Effector CD8-positive, alpha-beta T cell (primary cell): Measurements from ENCODE around the gene PARD3B.

Experiments
- DNase-seq: peaks from one replicate; lab custom pipeline; 2025; lab: John Stamatoyannopoulos, UW
- total RNA-seq, 4 experiments: gene quantifications; one replicate each; lab custom pipeline; 2026; lab: John Stamatoyannopoulos, UW

The PARD3B gene, protein sequence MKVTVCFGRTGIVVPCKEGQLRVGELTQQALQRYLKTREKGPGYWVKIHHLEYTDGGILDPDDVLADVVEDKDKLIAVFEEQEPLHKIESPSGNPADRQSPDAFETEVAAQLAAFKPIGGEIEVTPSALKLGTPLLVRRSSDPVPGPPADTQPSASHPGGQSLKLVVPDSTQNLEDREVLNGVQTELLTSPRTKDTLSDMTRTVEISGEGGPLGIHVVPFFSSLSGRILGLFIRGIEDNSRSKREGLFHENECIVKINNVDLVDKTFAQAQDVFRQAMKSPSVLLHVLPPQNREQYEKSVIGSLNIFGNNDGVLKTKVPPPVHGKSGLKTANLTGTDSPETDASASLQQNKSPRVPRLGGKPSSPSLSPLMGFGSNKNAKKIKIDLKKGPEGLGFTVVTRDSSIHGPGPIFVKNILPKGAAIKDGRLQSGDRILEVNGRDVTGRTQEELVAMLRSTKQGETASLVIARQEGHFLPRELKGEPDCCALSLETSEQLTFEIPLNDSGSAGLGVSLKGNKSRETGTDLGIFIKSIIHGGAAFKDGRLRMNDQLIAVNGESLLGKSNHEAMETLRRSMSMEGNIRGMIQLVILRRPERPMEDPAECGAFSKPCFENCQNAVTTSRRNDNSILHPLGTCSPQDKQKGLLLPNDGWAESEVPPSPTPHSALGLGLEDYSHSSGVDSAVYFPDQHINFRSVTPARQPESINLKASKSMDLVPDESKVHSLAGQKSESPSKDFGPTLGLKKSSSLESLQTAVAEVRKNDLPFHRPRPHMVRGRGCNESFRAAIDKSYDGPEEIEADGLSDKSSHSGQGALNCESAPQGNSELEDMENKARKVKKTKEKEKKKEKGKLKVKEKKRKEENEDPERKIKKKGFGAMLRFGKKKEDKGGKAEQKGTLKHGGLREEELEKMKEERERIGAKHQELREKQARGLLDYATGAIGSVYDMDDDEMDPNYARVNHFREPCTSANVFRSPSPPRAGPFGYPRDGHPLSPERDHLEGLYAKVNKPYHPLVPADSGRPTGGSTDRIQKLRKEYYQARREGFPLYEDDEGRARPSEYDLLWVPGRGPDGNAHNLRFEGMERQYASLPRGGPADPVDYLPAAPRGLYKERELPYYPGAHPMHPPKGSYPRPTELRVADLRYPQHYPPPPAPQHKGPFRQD (N-terminal part only)
- total RNA-seq = 0 to 0.73 (median 0.54) reads per million in 4 experiments

DNA sequence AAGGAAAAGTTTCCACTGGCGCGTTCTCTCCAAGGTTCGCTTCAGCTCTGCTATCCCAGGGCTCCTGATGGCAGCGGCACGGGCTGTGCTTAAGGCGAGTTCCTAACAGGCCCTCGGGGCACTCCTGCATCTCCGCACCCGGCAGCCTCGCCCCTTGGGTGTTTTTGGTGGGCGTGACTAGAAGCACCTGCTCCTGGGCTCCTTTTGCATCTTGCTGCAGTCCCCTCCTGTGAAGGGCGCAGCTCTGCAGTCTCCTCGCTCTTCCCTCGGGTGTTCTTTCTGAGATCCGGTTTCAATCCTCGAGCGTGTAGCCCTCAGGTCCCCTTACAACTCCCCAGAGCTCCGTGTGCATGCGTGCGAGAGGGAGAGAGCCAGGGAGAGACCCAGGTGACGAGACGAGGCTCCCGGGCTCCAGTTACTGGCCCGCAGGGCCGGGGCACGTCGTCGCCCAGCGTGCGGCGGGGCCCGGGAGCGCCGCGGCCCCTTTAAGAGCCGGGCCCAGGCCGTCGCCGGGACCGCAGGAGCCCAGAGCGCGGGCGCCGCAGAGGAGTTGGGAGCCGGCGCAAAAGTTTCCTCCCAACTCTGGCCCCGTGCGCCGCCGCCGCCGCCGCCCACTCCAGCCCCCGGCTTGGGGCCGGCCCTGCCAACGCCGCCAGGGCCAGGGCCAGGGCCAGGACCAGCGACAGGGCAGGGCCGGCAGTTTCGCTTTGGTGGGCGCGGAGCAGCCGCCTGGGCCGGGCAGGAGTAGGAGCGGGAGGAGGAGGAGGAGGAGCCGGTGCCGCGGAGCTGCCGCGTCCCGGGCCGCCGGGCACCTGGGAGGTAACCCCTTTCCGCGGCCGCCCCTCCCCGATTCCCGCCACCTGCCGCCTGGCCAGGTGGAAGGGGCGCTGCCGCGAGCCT, at the start of gene PARD3B:
Gene PARD3B, plus strand, starts transcription at position 515 of the 900 bp plus-strand sequence. CDS start 525 bp downstream, outside the sequence.
- DNase-seq = no peak

DNA sequence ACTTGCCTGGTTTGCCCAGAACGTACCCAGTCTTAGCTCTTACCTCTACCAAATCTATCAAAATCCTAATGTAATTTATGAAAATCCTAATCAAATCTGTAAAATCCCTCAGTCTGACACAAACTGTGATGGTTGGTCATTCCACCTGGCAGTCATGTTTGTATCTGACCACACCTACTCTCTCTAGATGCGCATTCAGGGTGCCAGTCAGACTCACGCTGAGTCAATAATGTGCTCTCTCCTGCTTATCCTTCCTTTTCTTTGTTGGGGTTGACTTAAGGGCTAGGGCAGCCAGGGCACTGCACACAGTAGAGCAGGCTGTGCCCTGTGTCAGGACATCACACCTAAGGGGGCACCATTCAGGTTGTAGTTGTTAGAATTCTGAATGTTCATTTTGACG, 48.5 kb upstream of the PARD3B start:
- no peak for DNase-seq

DNA sequence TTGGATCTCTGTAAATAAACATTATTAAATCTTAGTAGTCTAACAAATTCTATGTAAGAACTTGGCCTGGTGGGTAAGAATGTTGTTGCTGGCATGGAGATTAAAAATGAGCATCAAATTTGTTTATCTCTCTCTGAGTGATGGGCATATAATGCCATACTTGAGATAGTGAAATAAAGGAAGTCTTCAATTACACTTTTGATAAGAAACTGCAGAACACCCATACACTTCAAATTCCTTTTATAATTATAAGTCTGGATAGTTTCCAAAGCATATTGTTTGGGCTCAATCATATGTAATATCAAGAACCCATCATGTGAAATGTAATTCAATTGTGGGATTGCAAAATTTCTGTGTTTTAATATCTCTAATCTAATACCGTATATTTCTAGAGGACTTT, 47.4 kb upstream of the PARD3B start:
- no peak for DNase-seq

DNA sequence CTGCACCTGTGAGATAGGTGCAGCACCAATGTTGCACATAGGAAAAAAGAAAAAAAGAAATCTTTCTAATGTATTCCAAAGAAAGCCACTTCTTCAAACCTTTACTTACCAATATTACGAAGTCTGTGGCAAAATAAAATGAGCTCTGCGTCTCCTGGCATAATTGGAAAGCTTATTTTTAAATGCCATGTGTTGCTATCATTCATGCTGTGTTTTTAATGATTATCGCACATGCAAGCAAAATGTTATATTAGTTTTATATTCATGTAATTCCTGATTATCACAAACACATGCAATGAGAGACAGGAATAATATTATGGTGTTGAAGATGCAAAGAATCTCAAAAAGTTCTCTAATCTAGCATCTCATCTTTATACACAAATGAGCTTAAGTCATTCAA, 47.0 kb upstream of the PARD3B start:
- DNase-seq = no peak

DNA sequence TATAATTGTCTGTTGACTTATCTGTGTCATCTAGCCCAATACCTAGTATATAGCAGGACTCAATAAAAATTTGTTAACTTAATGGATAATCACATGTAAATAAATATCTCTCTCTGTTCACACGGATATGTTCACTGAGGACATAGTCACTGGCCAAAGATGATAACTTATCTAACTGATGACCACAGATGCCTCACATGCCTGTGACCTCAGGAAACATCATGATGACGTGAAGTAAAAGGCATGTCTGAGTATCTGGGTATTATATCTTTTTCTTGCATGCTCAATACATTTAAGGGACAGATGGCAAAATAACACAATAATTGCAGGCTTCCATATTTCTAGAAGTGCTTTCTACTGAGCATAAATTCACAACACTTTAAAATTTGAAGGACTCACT, 41.4 kb upstream of the PARD3B start:
- DNase-seq = no peak

DNA sequence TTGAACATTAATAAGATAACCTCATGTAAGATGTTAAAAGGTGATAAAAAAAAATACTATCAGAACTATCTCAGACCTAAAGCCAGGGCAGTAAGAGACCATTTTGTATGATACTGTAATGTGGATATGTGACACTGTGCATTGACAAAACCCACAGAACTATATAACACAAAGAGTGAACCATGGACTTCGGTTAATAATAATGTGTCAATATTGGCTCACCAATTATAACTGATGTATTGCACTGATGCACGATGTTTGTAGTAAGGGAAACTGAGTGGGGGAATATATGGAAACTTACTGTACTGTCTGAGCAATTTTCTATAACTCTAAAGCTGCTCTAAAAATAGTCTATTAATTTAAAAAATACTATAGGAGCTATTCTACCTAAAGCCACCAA, 40.7 kb upstream of the PARD3B start:
- no peak for DNase-seq

DNA sequence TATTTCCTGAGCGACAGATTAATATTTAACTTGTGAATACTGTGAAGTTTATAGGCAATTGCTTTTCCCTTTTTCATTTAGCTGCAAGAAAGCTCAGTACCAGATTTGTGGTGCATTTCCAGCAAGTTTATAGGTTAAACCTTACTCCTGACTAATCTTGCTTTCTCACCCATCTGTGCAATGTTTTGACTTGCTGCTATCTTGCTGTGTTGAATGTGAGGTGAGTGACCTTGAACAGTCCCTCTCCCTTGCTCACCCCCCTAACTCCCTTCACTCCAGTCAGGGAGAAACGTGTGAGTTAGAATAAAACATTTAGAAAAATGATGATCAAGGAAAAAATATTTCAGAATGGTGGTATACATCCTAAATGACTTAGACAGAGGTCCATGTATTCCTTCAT, 39.8 kb upstream of the PARD3B start:
- DNase-seq = no peak

DNA sequence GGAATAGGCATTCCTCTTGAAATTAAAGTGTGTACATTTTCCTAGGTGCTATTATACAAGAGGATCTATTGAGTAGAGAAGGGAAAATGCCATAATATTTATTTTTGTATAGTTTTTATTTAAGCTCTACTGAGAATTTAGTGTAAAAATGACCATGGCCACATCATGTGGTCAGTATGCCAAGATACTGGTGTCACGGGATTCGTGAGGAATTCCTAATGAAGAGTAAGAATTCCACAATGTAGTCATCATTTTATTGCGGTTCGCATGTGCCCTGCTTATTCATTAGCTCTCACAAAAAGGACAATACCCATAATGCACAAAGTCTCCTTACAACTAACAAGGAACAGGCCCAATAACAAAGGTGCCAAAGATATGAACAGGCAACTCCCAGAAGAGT, 39.3 kb upstream of the PARD3B start:
- no peak for DNase-seq

DNA sequence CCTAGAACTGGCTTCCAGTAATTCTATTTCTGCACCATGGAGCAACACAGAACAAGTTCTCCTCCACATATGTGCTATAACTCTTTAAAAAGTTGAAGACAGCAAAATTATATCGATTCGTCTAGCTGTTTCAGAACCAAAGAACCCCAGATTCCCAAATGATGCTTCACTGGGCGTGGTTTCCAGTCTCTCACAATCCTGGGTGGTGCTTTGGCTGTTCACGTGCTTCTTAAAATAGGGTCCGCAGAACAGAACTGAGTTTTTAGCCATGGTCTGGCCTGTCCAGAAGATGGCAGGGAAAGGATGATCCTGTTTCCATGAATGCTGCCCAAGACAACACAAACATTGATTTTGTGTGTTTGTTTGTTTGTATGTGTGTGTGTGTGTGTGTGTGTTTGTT, 37.6 kb upstream of the PARD3B start:
- no peak for DNase-seq

DNA sequence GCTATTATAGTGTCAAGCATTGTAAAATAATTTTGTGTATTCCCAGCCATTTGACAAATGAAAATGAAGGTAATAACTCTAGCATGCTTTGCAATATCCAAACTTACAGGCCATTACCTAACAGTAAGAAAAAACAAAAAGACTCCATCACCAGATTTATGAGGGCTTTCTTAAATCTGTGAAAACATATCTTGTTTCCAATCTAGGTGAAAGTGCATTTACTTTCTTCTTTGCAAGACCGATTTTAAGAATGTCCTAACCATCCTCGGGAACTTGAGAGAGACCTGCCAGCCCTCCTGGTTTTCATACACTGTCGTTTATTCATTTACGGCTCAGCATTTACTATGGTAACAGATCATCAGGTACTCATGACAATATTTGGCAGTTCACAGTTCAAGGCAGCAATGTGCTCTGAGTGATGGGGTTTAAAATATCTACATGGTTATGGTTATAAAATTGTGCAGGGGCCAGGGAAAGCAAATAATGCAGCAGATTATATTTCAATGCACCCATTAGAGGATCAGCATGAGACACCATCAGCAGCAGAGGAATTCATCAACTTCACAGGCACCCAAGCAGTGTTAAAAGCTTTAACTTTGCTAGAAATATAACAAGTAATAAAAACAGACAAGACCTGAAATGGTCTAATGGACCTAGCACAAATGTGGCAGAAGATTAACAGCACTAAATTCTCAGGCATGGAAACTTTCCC, 34.4 kb upstream of the PARD3B start:
- no peak for DNase-seq

DNA sequence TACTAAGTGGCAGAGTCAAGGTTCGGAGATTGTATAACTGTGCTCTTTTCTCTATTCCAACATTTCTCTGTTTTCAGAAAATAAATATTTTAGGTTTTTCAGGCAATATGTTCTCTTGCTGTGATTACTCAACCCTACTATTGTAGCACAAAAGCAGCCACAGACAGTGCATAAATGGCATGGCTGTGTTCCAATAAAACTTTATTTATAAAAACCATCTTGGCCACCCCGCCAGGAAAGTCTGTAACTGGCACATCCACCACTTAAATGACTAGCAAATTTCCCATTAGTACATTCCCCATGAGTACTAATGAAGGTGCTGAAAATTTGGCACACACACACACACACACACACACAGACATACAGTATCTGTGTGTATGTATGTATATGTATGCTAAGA, 30.8 kb upstream of the PARD3B start:
- no peak for DNase-seq

DNA sequence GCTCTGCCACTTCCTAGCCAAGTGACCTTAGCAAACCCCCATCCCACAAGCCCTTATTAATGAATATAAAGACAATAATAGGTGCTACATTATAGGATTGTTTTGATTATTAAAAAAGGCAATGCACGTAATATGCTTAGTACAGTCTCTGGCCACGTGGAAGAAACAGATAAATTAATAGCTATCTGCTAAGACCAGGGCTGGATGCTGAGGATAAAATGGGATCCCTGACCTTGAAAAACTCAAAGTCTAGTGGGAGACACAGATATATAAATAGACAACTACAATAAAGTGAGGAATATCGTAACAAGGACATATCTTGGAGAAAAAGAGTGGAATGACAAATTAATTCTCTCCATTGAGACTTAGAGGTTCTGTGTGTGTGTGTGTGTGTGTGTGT, 29.9 kb upstream of the PARD3B start:
- no peak for DNase-seq

DNA sequence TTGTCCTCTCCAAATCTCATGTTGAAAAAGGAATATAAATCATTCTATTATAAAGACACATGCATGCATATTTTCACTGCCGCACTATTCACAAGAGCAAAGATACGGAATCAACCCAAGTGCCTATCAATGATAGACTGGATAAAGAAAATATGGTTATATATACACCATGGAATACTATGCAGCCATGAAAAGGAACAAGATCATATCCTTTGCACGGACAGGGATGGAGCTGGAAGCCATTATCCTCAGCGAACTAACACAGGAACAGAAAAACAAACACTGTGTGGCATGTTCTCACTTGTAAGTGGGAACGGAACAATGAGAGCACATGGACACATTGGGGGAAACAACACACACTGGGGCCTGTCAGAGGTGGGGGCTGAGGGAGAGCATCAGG, 28.1 kb upstream of the PARD3B start:
- DNase-seq = no peak

DNA sequence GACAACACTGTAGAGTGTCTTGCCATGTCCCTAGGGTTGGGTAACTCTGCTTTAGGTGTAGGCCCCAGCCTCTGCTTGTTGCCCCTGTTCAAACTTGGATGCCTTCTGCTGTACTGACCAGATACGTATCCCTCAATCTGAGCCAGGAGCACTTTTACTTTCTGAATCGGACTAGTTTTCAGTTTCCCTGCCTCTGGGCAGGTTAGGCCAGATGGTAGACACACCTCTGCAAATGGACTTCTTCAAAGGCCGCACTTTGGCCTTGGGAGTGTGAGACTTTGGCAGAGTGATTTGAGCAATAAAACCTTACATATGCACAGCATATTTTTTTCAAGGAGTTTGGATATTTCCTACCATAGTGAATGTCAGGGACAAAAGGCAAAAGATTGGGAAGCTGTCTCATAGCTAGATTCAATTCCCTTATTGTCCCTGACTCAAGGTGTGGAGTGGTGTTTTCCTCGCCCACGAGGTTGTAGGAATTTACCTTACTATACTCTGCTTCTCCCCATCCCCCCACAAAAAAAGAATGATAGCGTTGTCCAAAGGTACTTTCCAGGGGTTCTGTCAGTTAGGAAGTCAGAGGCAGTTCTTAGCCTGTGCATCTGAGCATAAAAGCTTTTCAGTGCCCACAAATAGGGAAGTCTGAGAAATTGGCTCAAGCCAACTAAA, 15.3 kb upstream of the PARD3B start:
- no peak for DNase-seq

DNA sequence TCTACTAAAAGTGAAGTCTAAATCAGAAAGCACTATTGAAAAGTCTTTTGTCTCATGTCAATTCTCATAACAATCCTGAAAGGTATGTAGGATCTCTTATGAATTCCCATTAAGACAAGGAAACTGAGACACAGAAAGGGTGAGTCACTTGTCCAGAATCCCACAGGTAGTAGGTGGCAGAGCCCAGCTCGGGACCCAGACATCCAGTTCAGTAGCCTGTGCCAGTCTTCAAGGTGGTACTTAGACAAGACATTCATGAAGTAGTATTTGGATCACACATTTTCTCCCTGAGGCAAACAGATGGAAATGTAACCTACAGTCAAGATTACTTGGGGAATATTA, 14.8 kb upstream of the PARD3B start:
- DNase-seq = no peak

DNA sequence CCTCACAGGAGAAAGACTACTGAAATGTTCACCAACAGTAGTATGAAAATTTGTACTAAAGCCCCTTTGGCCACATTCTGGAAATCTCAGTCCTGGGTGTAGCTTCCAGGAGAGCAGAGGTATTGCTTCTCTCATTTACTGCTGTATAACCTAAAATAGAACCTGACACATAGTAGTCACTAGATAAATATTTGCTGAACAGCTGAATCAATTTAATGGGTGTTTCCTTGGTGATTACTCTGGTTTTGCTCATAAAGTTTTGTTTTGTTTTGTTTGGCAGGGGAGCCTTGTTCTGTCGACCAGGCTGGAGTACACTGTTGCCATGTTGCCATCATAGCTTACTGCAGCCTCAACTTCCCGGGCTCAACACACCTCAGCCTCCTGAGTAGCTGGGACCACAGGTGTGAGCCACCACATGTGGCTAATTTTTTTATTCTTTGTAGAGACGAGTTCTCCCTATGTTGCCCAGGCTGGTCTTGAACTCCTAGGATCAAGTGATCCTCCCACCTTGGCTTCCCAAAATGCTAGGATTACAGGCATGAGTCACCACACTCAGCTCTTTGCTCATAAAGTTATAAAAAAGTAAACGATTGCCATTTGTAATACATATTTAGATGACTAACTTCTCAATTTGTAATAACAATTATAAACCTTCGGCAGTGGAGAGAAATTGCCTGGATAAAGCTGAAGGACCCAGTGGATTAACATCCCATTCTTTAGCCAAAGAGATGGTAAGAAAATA, 11.5 kb upstream of the PARD3B start:
- no peak for DNase-seq

DNA sequence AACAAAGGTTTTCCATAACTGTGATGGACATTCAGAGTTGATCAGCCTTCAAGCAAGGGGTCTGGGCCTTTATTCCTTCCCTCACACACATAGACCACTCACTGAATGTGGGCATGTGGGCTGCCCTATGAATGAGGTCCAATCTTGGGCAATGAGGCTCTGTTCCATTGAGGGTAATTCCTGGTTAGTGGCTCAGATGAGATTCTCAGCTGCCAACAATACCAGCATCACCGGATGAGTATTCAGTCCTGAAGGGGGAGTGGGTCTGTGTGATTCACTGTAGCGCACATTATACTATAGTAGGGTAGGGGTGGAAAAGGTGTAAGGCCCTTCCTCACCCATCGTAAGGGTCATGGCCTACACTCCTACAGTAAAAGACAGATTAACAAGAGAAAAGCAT, 9.9 kb upstream of the PARD3B start:
- no peak for DNase-seq

DNA sequence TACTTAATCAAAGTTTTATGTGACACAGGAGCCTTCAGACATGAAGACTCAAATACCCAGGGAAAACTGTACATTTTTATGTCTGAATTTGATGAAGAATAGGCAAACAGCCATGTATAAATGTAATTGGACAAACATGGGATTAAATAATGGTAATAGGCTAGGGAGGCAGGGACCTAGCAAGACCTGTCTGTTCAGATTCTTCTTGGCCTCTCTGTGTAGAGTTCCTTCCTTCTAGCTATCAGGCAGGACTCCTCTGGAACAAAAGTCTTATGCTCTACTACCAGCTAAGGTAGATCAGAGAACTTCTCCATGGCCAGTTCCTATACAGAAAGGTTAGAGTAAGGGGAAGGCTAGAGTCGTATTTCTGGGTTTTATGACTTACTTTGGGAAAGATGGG, 9.5 kb upstream of the PARD3B start:
- no peak for DNase-seq

DNA sequence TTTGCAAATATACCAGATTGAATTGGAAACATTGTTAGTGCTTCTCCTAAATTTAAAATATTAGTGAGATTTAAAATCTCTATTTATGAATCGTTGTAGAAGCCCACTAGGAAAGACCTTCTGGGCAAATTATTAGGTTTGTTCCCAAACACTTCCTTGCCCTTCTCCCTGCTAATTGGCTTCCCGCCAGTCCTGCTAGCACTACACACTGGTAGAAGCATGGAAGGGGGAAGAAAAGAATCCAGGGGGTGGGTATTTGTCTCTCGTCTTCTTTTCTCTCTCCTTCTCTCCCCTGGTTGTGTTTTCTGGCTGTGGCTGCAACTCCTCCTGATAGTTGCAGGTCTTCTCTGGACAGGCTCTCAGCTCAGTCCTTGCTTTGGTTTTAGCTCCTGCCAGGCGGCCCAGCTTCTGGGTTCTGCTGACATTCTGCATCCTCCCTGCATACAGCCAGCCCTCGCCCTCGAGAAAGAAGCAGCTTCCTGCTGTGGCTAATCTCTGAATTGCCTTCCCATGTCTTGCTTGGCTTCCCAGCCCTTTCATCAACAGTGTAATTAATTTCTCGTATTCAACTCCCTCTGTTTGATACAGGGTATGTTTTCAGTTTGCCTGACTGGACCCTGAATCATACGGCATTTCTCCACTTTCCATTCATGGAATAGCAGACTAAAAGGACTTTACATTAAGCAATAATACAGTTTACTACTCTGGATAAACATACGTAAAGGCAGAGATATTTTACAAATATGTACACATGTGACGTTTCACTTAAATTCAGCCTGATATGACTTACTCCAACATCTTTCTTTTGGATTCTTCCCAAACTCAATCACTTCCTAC, 6.9 kb upstream of the PARD3B start:
- no peak for DNase-seq
